AG04450 (cell line): Measurements from ENCODE around the gene PRR23C. TPM values are rescaled to one million over a fixed set of nuclear protein-coding genes. Genes with fewer than 3 reads are reported as not detected.
"Not testable (repeated sequence)": the region's sequence is repeated elsewhere in the genome, so short reads cannot be mapped to it uniquely, and the experiment has no call there.

ENCODE experiments used
- CTCF ChIA-PET: fragments of 300-600, 350-600 bp; formaldehyde crosslinking; extraction: SDS; loops from one replicate; lab custom pipeline; 2022; ENCODE audit warnings: antibody characterized with exemption, inconsistent platforms; lab: Charles Lee
- POLR2A ChIA-PET: fragments of 350-600 bp; formaldehyde crosslinking; extraction: SDS; loops from one replicate; lab custom pipeline; 2021; ENCODE audit warnings: antibody characterized with exemption, inconsistent platforms; lab: Yijun Ruan, JAX
- DNase-seq: peaks from one replicate; pipeline ENCODE4 v3.0.0-alpha.2; 2011; ENCODE audit warnings: low read depth, low spot score
- H3K27ac ChIP-seq: one replicate; pipeline ENCODE4 v1.5.1; 2012; ENCODE audit warnings: low read depth, low read length, control low read depth
- H3K27me3 ChIP-seq: one replicate; pipeline ENCODE4 v1.6.0; 2012; ENCODE audit warnings: low read length; ENCODE audit not compliant: control insufficient read depth, insufficient read depth
- H3K4me3 ChIP-seq: 2 replicates; pipeline ENCODE4 v1.5.1; 2011; ENCODE audit warnings: mild to moderate bottlenecking, low read depth, low read length, control low read depth
- H3K9me3 ChIP-seq: 2 replicates; pipeline ENCODE4 v1.5.1; 2012; ENCODE audit warnings: low read length; ENCODE audit not compliant: control insufficient read depth, insufficient read depth
- CTCF ChIP-seq: IDR thresholded peaks from 2 replicates; pipeline ENCODE4 v1.5.1; 2011; ENCODE audit warnings: low read depth, low read length, control low read depth, inconsistent platforms
- polyA plus RNA-seq: library from polyadenylated mRNA; depleted of rRNA; stranded (reverse); fragments of >200 nt; gene quantifications from 2 replicates; pipeline ENCODE4 v1.2.3, GENCODE V29; 2011

Gene PRR23C
- polyA plus RNA-seq, 1 experiment = not detected

- DNase-seq = no peak
- Histone ChIP-seq H3K27me3 (no peaks in the 10 kb centered on the region), H3K9me3 (peaks cover 16% of the 10 kb centered on the region), H3K4me3 (no peak overlapping the region), H3K27ac (no peak overlapping the region)
- ChIA-PET CTCF (no interaction called here), POLR2A (no interaction called here)
- no peak for TF ChIP-seq CTCF
Measured at GRCh38 chr3:139043554-139044365, 932 bp downstream of the PRR23C start.

DNA sequence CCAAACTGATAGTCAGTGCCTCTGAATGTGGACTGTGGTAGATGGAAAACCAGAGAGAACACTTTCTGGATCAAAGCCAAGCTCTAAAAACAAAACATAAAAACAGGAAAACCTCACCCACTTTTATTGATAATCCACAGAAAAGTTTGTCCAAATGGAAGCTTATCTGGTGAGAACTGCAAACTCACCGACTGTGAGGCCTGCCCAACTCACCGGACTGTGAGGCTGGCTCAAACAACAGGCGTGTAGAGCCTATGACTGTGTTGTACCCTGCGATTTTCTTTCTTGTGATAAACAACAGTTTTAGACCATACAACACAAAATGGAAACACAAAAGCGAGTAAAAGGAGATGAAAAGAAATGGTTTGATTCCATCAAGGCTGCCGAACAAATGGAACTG, 7.2 kb downstream of the PRR23C start:
- Histone ChIP-seq H3K4me3 (no peak overlapping the region), H3K27ac (no peak overlapping the region), H3K9me3 (no peaks in the 10 kb centered on the region), H3K27me3 (no peaks in the 10 kb centered on the region)
- ChIA-PET CTCF (no interaction called here), POLR2A (no interaction called here)
- no peak for TF ChIP-seq CTCF
- no peak for DNase-seq

DNA sequence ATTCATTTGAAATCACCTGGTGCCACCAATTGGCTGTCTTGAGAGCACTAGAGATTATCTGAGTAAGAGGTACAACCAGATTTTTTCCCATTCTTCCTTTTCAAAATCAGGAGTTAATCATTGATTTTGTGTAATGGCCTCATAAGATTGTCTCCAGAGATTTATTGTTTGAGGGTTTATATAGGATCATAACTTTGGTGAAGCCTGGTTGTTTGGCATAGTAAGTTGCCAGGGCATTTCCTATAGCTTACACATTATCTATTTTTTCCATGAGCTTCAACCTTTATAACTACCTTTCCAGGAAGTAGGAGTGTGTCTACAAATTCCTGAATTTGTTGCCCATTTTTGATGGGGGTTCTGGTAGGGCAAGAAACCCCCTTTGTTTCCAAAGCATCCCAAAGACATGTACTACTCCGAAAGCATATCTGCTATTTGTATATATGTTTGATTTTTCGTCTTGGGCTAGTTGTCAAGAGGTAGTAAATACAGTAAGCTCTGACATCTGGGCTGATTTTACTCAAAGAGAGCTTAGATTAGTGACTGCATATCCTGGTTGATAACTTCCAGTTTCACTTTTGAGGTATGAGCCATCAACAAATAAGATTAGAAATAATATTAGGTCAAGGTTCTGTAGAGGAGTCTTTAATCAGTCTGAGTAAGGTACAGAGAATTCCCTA, 12.2 kb downstream of the PRR23C start:
- CTCF ChIA-PET = no interaction called here
- no peak overlapping the region for H3K4me3 ChIP-seq
- POLR2A ChIA-PET = no interaction called here
- no peak overlapping the region for H3K27ac ChIP-seq
- DNase-seq = no peak
- no peaks in the 10 kb centered on the region for H3K9me3 ChIP-seq
- H3K27me3 ChIP-seq = no peaks in the 10 kb centered on the region
- no peak for TF ChIP-seq CTCF

GRCh38 chr3:139030576-139030975, 14.1 kb downstream of the PRR23C start:
- H3K27me3 ChIP-seq, H3K4me3 ChIP-seq, DNase-seq, H3K27ac ChIP-seq, POLR2A ChIA-PET, CTCF ChIA-PET, H3K9me3 ChIP-seq: not testable (repeated sequence)

GRCh38 chr3:139024968-139025367, 19.7 kb downstream of the PRR23C start:
- TF ChIP-seq CTCF = no peak
- POLR2A ChIA-PET = no interaction called here

More at GRCh38 chr3:139024968-139025367, 19.7 kb downstream of the PRR23C start:
- Histone ChIP-seq H3K9me3 (peaks cover 20% of the 10 kb centered on the region), H3K27me3 (no peaks in the 10 kb centered on the region), H3K27ac (no peak overlapping the region), H3K4me3 (no peak overlapping the region)
- CTCF ChIA-PET = no interaction called here
- no peak for DNase-seq
